ENCODE data around the gene LBR. TPM values are rescaled to one million over a fixed set of nuclear protein-coding genes. Genes with fewer than 3 reads are reported as not detected.

LBR gene
- total and polyA plus RNA-seq, 4 donors, result 37.2 to 60.0 (median 44.2) TPM

DNA sequence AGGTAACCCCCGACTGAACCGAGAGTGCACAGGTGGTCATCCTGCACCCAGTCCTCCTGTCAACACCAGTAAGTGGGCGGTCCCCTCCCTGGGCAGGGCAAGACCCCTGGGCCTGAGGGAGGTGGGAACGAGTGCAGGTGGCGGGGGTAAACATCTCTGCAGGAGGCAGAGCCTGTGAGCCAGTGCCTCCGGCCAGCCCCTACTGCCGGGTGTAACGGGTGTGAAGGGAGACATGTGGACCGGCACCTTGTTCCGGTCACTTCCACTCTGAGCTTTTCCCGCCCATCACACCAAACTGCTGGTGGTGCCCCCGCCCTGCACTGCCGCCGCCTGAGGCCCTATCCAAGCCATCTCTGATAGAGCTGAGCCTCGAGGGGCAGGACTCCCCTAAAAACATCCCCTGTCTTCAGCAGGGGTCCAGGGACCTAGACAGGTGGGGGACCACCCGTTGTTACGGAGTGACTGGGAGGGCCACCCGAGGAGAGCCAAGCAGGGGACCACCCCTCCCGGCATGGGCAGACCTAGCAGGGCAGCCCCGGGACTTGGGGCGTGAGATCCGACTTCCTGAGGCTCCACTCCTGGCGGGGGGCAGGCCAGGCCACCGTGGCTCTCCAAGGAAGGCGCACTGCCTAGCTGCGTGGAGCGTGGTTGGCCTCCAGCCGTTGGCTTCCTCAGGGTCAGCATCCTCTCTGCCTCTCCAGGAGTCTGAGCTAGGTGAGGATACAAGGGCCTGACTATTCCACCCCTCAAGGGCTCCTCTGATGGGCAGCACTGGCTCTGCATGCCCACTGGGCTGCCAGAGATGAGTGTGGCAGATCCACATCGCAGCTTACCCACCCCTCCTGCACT is 43.8 kb upstream of the LBR start:
- H3K36me3 ChIP-seq (ENCODE audit: control insufficient read depth, insufficient read depth, low read length), result no peaks in the 10 kb centered on the region
- no peak for DNase-seq (ENCODE audit: low read depth in 4 of 6, low spot score in 6 of 6)
- no peak overlapping the region for H3K27ac ChIP-seq (ENCODE audit: low read depth, low read length)
- H3K4me3 ChIP-seq (ENCODE audit: low read depth, low read length), result no peak overlapping the region
- no peaks in the 10 kb centered on the region for H3K9me3 ChIP-seq (ENCODE audit: control insufficient read depth, insufficient read depth, low read length)
- no peaks in the 10 kb centered on the region for H3K27me3 ChIP-seq (ENCODE audit: control insufficient read depth, insufficient read depth, low read length)
- WGBS (ENCODE audit: insufficient coverage), result 81% methylated on average over 27 of the region's 29 CpGs
- H3K4me1 ChIP-seq (ENCODE audit: control insufficient read depth, insufficient read depth, low read length), result peaks cover 17% of the 10 kb centered on the region

DNA sequence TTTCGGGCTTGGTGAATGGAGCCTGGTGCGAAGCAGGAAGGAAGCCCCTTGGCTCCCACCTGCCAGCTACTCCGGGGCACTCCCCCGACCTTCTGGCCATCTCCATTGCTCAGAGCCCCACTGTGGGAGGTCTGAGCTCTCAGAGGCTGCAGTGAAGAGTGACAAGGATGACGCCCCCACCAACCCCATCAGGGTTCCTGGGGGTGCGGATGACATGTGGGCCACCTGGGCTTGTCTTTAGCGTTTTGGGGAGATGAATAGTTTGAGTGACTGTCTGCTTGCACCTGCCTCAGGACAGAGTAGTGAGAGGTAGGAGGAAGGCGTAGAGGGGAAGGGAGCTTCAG is 43.2 kb upstream of the LBR start:
- Histone ChIP-seq H3K9me3 (ENCODE audit: control insufficient read depth, insufficient read depth, low read length) (no peaks in the 10 kb centered on the region), H3K4me3 (ENCODE audit: low read depth, low read length) (no peak overlapping the region), H3K4me1 (ENCODE audit: control insufficient read depth, insufficient read depth, low read length) (peaks cover 17% of the 10 kb centered on the region), H3K27ac (ENCODE audit: low read depth, low read length) (no peak overlapping the region), H3K36me3 (ENCODE audit: control insufficient read depth, insufficient read depth, low read length) (no peaks in the 10 kb centered on the region), H3K27me3 (ENCODE audit: control insufficient read depth, insufficient read depth, low read length) (no peaks in the 10 kb centered on the region)
- no peak for DNase-seq (ENCODE audit: low read depth in 4 of 6, low spot score in 6 of 6)
- 63% methylated on average over 3 of the region's 8 CpGs for WGBS (ENCODE audit: insufficient coverage)

DNA sequence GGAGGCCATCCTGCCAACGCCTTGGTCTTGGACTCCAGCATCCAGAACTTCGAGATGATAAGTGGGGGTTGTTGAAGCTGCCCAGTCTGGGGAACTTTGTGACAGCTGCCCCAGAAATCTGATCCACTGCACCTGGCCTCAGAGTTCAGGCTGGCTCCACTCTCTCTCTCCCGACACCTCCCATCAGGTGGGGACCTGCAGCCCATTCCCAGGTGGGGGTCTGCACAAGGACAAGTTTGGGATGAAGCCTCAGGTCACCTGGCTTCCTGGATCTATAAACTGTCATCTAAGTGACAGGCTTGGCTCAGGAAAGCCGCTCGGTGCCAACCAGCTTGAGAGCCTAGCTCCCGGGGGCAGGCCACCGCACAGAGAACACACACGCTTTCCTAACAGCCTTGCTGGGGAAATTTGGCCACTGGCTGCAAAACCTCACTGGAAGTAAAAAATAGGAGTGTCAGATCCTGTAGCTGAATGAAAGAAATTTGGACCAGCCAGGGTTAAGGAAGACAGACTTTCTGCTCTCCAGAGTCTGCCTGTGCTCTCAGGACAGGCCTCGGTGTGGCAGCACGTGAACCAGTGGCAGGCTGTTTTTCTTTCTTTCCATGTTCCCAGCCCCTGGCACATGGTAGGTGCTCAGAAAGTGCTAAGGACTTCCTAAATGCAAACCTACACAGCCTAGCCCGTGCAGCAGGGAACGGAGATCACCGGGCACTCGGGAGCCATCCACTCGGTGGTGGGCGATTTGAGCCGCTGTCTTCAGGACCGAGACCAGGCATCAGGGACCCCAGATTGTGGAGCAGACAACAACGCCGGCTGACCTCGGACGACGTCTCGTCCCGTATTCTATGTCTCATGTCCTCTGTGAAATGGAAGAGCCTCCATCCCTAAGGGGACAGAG is 42.6 kb upstream of the LBR start:
- no peaks in the 10 kb centered on the region for H3K27me3 ChIP-seq (ENCODE audit: control insufficient read depth, insufficient read depth, low read length)
- H3K9me3 ChIP-seq (ENCODE audit: control insufficient read depth, insufficient read depth, low read length), result no peaks in the 10 kb centered on the region
- peaks cover 21% of the 10 kb centered on the region for H3K4me1 ChIP-seq (ENCODE audit: control insufficient read depth, insufficient read depth, low read length)
- no peak for DNase-seq (ENCODE audit: low read depth in 4 of 6, low spot score in 6 of 6)
- no peak overlapping the region for H3K4me3 ChIP-seq (ENCODE audit: low read depth, low read length)
- WGBS (ENCODE audit: insufficient coverage), result 84% methylated on average over 25 of the region's 25 CpGs
- H3K27ac ChIP-seq (ENCODE audit: low read depth, low read length), result no peak overlapping the region
- no peaks in the 10 kb centered on the region for H3K36me3 ChIP-seq (ENCODE audit: control insufficient read depth, insufficient read depth, low read length)

DNA sequence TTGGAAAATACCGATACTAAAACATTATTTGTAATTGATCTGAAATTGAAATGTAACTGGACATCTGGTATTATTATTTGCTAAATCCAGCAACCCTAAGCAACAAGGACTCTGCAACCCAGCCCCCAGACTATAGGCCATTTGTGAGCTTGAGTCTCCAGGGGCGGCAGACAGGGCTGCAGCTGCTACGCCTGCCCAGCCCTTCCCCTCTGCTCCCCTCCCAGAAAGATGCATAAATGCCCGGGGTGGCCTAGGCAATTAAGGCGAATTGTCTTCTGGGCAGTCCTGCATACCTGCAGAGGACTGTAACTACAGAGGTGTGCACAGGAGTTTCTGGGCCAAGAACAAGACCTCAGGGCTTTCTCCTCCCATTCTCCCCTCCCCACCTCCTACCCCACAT is 41.2 kb upstream of the LBR start:
- H3K27me3 ChIP-seq (ENCODE audit: control insufficient read depth, insufficient read depth, low read length), result no peaks in the 10 kb centered on the region
- no peak for DNase-seq (ENCODE audit: low read depth in 4 of 6, low spot score in 6 of 6)
- no peak overlapping the region for H3K4me3 ChIP-seq (ENCODE audit: low read depth, low read length)
- no peak overlapping the region for H3K27ac ChIP-seq (ENCODE audit: low read depth, low read length)
- no peaks in the 10 kb centered on the region for H3K9me3 ChIP-seq (ENCODE audit: control insufficient read depth, insufficient read depth, low read length)
- WGBS (ENCODE audit: insufficient coverage), result 76% methylated on average over 4 of the region's 5 CpGs
- no peaks in the 10 kb centered on the region for H3K36me3 ChIP-seq (ENCODE audit: control insufficient read depth, insufficient read depth, low read length)
- peaks cover 19% of the 10 kb centered on the region for H3K4me1 ChIP-seq (ENCODE audit: control insufficient read depth, insufficient read depth, low read length)

DNA sequence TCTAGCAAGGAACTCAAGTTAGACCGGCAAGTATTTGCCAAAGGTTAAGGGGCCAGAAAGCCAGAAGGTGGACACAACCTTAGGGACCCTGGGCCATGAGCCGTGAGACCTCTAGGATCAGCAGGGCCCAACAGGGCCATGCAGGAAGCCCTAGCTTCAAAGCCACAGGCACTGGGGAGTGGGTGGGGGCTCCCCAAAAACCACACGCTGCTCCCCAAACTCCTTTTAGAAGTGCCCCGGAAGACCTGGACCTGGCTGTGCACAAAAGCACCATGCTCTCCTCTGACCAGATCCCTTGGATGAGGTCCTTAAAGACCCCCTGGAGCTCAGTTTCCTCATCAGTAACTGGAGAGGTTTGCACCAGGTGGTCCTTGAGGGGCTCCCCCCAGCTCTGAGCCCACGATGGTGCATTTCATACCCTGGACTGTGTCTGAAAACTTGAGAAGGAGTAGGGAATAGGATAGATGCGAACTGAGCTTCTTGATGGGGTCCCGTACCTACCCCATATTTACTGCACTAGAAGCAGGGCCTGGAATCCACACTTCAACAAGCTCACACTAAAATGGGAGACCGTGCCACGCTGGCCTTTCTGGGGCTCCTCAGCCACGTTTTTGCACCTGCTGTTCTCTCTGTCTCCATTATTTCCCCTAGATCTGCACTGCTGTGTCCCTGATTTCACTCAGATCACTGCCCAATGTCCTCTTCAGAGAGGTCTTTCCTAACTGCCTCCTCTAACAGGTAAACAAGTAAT is 40.6 kb upstream of the LBR start:
- peaks cover 20% of the 10 kb centered on the region for H3K4me1 ChIP-seq (ENCODE audit: control insufficient read depth, insufficient read depth, low read length)
- no peak overlapping the region for H3K4me3 ChIP-seq (ENCODE audit: low read depth, low read length)
- no peaks in the 10 kb centered on the region for H3K9me3 ChIP-seq (ENCODE audit: control insufficient read depth, insufficient read depth, low read length)
- no peaks in the 10 kb centered on the region for H3K27me3 ChIP-seq (ENCODE audit: control insufficient read depth, insufficient read depth, low read length)
- no peaks in the 10 kb centered on the region for H3K36me3 ChIP-seq (ENCODE audit: control insufficient read depth, insufficient read depth, low read length)
- WGBS (ENCODE audit: insufficient coverage), result 84% methylated on average over 7 of the region's 10 CpGs
- H3K27ac ChIP-seq (ENCODE audit: low read depth, low read length), result no peak overlapping the region
- DNase-seq (ENCODE audit: low read depth in 4 of 6, low spot score in 6 of 6), result no peak

DNA sequence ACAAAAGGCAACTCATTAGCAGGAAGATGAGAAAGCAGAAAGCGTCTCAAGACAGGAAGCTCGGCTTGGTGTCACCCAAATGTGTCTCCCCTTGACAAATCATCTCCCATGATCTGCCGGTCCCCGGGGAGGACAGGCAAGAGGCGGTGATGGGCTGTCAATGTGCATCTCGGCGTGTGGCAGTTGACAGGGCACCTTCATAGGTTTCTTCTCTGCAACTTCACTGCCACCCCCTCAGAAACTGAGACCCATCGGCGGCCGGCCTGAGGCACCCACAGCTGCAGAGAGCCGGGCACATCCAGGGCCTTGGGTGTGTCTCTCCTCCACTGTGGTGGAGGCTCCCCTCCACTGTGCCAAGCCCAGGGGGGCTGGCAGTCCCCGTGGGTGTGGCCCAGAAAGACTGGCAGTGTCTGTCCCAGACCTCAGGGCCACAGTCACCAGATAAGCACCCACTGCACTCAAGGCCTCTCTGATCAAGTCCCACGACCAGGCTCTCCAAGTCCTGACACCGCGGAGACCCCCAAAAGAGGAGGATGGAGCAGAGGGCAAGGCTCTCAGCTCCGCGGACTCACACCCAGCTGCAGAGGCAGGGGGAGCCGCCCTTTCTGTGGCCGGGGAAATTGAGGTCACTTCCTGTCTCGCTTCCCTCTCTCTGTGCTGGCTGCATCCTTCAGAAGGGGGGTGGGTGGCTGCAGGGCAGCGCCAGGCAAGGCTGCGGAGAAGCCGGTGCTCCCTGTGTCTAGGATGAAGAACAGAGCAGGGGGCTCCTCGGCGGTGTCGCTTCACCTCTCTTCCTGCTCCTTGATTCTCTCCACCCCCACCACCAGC is 39.6 kb upstream of the LBR start:
- 75% methylated on average over 19 of the region's 26 CpGs for WGBS (ENCODE audit: insufficient coverage)
- peak overlapping the region; percentile 29 for H3K27ac ChIP-seq (ENCODE audit: low read depth, low read length)
- no peak overlapping the region for H3K4me3 ChIP-seq (ENCODE audit: low read depth, low read length)
- no peaks in the 10 kb centered on the region for H3K9me3 ChIP-seq (ENCODE audit: control insufficient read depth, insufficient read depth, low read length)
- H3K36me3 ChIP-seq (ENCODE audit: control insufficient read depth, insufficient read depth, low read length), result no peaks in the 10 kb centered on the region
- DNase-seq (ENCODE audit: low read depth in 4 of 6, low spot score in 6 of 6), result no peak
- H3K4me1 ChIP-seq (ENCODE audit: control insufficient read depth, insufficient read depth, low read length), result peaks cover 28% of the 10 kb centered on the region
- H3K27me3 ChIP-seq (ENCODE audit: control insufficient read depth, insufficient read depth, low read length), result no peaks in the 10 kb centered on the region

DNA sequence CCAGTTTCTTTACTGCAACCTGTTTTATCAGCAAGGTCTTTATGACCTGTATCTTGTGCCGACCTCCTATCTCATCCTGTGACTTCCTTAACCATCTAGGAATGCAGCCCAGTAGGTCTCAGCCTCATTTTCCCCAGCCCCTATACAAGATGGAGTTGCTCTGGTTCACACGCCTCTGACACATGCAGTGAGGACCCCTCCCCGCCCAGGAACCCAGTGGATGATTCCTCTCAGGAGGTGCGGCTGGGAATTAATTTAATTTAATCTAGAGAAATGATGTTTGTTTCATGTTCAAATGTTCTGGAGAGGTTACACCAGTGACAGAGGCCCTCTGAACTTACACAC is 39.0 kb upstream of the LBR start:
- no peaks in the 10 kb centered on the region for H3K27me3 ChIP-seq (ENCODE audit: control insufficient read depth, insufficient read depth, low read length)
- no peaks in the 10 kb centered on the region for H3K9me3 ChIP-seq (ENCODE audit: control insufficient read depth, insufficient read depth, low read length)
- H3K36me3 ChIP-seq (ENCODE audit: control insufficient read depth, insufficient read depth, low read length), result no peaks in the 10 kb centered on the region
- H3K4me3 ChIP-seq (ENCODE audit: low read depth, low read length), result no peak overlapping the region
- WGBS (ENCODE audit: insufficient coverage), result 94% methylated on average over 1 of the region's 4 CpGs
- no peak overlapping the region for H3K27ac ChIP-seq (ENCODE audit: low read depth, low read length)
- H3K4me1 ChIP-seq (ENCODE audit: control insufficient read depth, insufficient read depth, low read length), result peaks cover 34% of the 10 kb centered on the region
- DNase-seq (ENCODE audit: low read depth in 4 of 6, low spot score in 6 of 6), result no peak

DNA sequence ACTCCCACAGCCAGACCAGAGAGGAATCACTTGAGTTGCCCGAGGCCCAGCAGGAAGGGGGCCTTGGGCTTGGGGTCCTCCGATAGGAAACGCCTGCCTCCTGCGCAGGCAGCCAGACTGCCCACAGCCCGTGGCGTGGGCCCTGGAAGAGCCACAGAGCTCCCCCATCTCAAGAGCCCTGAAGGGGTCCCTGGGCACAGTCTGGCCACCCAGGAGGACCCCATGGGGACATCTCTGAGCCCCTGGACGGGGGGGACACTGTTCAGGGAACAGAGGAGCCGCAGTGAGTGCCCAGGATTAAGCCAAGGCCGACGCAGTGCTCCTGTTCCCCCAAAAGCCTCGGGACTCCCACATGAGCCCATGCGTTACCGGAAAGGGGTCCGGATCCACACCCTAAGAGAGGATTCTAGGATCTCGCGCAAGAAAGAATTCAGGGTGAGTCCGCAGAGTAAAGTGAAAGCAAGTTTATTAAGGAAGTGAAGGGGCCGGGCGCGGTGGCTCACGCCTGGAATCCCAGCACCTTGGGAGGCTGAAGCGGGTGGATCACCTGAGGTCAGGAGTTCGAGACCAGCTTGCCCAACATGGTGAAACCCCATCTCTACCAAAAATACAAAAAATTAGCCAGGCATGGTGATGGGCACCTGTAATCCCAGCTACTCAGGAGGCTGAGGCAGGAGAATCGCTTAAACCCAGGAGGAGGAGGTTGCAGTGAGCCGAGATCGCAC is 38.1 kb upstream of the LBR start:
- H3K4me3 ChIP-seq (ENCODE audit: low read depth, low read length), result no peak overlapping the region
- 91% methylated on average over 22 of the region's 26 CpGs for WGBS (ENCODE audit: insufficient coverage)
- H3K4me1 ChIP-seq (ENCODE audit: control insufficient read depth, insufficient read depth, low read length), result peaks cover 42% of the 10 kb centered on the region
- DNase-seq (ENCODE audit: low read depth in 4 of 6, low spot score in 6 of 6), result no peak
- H3K9me3 ChIP-seq (ENCODE audit: control insufficient read depth, insufficient read depth, low read length), result no peaks in the 10 kb centered on the region
- no peaks in the 10 kb centered on the region for H3K27me3 ChIP-seq (ENCODE audit: control insufficient read depth, insufficient read depth, low read length)
- no peaks in the 10 kb centered on the region for H3K36me3 ChIP-seq (ENCODE audit: control insufficient read depth, insufficient read depth, low read length)
- no peak overlapping the region for H3K27ac ChIP-seq (ENCODE audit: low read depth, low read length)

Measured in spinal cord (tissue), 10 donors.